DMS153 treated with DMSO at 0.1 percent for 48 hours (cell line): ENCODE results near the gene SMC6.

ENCODE experiments used
- DNase-seq: peaks from one replicate; lab custom pipeline; 2025; ENCODE audit not compliant: unreplicated experiment; lab: John Stamatoyannopoulos, UW

Gene SMC6

DNA sequence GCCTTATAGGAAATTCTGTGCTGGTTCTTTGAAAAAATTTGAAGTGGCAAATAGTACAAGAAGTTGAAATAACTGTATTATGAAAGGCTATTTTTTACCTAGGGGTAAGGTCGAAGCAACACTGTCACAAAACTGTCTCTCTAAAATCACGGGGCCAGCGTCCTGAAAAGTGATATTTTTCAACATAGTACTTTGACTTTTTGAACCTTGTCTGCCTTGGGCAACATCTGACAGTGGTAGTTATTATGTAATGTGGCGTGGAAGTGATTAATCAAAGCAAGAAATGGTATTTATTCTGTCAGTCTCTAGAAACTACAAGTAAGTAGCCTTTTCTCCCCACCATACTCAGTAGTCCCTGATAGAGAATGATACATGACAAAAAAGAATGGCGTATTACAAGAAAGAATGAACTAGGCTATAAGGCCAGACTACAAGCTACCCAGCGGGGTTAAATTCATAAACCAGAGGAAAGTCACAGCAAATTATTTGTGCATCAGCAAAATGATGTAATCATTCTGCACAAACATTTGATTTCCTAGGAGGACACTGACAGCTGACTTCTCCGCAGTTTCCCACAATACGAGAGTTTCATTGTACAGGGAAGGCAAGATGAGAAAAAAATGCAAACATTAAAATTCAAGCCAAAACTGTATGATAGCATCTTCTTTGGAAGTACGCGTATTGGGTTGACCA is 10.2 kb upstream of the SMC6 start:
- DNase-seq: no peak

DNA sequence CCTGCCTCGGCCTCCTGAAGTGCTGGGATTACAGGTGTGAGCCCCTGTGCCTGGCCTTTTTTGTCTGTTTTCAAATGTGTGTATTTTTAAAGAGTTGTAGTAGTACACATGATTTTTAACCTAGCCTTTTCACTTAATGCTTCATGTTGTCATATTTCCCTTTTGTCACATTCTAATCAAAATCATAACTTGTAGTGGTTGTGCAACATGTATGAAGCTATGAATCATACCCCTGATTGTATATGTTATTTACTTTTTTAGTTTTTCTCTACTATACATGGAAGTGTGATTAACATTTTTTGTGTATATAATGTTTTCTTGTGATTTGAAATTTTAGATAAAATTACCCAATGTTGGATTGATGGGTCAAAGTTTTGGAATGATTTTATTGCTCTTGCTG is 8.8 kb upstream of the SMC6 start:
- no peak for DNase-seq

DNA sequence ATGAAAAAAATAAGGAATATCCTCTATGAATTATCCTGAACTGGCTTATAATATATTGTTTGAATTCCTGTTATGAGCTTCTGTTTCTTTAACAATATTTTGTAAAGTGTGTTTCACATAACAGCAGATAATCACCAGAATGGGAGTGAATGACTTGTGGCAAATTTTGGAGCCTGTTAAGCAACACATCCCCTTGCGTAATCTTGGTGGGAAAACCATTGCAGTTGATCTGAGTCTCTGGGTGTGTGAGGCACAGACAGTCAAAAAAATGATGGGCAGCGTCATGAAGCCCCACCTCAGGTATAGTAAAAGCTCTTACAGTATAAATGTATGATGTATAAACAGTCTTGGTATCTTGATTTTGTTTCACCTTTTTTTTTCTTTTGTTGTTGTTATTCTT is 6.2 kb upstream of the SMC6 start:
- no peak for DNase-seq

- no peak for DNase-seq
Measured at GRCh38 chr2:17758118-17758517, 4.5 kb upstream of the SMC6 start.

DNA sequence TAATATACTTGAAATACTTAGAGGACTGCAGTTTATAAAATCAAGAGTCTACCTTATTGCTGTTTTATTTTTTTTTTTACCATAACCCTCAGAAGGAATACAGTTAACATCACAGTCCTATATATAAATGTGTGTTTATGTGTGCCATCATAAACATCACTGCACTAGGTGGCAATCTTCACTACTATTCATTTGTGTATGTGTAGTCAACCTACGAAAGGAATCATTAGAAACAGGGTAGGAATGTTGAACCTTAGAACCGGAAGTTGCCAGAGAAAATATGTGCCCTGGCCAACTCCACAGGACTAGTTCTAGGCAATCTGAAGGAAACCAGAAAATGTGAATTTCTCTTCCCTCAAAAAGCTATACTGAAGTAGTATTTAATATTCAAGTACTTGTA is 3.7 kb upstream of the SMC6 start:
- DNase-seq: no peak

GRCh38 chr2:17756668-17757067 is 3.1 kb upstream of the SMC6 start:
- DNase-seq: no peak

DNA sequence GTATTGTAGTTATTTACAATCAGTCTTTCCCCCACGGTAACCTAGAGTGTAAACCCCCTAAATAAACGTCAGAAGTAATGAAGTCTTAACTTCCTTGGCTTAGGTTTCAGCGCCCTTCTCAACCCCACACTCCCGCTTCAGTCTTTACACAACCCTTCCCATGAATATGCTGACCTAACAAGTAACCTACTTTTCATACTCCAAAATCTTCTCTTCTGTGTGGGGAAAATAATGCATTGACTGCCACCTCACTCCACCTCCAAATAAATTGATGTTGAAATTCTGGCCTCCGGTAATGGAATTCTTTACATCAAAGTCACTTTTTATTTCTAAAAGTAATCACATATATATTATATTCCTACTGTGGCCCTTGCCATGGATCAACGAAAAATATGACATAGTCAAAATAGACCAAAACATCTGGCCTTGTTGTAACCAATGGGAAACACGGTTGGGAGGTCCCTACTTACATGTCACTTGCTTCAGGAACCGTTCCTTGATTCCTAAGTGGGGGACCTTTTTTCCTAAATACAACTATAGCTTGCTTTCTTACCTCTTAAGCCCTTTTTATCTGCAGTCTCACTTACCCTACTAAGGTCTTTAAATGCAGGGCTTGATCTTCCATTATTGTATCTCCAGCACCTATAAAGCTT is 1.3 kb upstream of the SMC6 start:
- no peak for DNase-seq

DNA sequence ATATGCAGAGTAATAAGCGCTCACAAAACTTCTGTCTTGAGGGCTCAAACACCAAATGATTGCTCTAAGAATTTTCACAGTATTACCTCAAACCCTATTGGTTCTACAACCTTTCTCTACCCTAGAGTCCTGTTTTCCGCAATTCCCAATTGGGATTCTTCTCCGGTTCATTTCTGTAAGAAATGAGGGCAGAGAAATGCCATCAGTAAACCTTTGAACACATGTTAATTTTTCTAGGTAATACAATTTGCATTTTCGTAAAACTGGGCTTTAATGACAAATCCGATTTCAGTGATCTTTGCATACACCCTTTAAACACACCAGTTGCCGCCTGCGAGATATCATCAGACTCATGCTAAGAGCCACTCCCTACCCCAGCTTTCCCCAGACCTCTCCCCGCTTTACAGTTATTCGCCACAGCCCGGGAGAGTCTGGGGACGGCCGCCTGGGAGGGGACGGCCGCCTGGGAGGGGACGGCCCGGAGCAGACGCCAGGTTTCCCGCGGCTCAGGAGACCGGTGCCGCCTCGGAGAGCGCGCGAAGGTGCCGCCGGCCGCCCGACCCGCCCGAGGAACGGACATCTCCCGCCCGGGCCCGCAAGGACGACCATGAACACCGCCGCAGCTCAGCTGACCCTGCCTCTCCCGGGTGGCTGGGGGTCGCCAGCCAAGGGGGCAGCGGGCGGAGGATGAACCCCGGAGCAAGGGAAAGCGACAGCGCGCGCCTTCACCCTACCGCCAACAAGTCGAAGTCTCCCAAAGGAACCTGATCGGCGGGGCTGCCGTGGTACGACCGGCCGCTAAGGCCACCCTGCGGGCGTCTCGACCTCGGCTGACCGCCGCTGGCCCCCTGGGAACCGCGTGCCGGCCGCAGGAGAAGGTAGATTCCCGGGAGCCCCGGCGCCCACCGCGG is 463 bp downstream of the SMC6 start:
- no peak for DNase-seq

- no peak for DNase-seq
Measured at GRCh38 chr2:17752246-17752645, 1.4 kb downstream of the SMC6 start.

DNA sequence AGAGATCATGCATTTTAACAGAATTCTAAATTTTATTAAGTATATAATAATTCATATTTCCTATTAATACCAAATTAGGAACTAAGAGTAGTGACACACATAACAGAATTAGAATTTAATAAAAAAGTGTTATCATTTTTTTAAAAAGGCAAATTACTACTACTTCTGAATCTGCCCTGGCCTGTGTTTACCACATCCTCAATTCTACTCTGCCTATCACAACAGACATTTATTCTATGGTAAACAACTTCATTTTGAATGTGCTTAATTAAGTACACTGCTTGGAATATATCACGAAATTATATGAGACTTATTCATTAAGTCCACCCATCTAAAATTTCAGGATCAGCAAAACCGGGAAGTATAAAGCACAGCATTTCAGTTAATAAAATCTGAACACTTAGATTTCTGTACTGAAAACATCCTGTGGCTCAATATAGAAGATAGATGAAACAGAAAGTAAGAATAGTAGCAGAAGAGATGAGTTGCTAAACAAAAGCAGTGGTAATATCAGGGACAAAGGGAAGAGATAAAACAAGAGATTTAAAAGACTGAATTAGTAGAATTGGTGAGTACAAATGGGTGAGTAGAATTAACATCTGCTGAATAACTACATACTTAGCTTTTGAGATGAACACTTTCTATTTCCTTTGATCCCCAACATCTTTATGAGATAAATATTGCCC is 3.7 kb downstream of the SMC6 start:
- no peak for DNase-seq

- no peak for DNase-seq
Measured at GRCh38 chr2:17748745-17749144, 4.9 kb downstream of the SMC6 start.

- no peak for DNase-seq
Measured at GRCh38 chr2:17747684-17748452, 5.7 kb downstream of the SMC6 start.

DNA sequence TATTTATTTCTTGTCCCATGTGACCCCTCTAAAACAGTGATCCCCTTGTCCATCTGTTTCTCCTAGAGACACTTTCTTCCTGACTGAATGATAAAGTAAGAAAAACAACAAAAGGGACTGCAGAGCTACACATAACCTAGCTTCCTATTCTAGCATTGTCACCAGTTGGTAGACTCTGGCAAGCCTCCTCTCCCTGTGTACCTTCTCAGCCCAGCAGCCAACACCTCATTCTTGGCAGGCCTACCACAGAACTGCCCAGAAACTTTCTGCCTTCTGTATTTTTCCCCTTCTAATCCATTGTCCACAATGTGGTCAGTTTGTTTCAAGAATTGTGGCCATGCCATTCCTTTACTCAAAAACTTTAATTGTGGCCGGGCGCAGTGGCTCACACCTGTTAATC is 13.4 kb downstream of the SMC6 start:
- DNase-seq: no peak

GRCh38 chr2:17736989-17737388 is 16.6 kb downstream of the SMC6 start:
- no peak for DNase-seq

- no peak for DNase-seq
Measured at GRCh38 chr2:17735864-17736263, 17.7 kb downstream of the SMC6 start.

- DNase-seq: no peak
Measured at GRCh38 chr2:17733599-17733998, 20.0 kb downstream of the SMC6 start.

DNA sequence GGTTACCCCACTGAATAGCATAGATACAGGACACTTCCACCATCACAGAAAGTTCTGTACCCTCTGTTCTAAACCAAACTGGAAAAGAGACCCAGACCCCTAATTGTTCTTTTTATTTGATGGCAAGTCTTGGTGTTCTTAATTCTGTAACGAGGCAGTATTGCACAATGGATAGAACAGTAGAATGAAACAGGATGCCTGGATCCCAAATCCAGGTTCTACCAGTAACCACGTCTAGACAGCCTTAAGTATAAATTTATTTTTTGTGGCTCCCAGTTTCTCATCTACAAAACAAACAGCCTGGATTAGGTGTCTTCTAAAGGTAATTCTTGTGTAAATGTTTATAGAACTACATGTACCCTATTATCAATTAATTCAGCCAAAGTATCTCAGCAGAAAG is 23.7 kb downstream of the SMC6 start:
- DNase-seq: no peak

GRCh38 chr2:17728210-17728609 is 25.4 kb downstream of the SMC6 start:
- DNase-seq: no peak

- DNase-seq: no peak
Measured at GRCh38 chr2:17719562-17720371, 33.8 kb downstream of the SMC6 start.

- DNase-seq: no peak
Measured at GRCh38 chr2:17718689-17719088, 34.9 kb downstream of the SMC6 start.
